Right ventricle myocardium inferior (tissue), 1 donor: ENCODE measurements around the gene RPL21. TPM values are rescaled to one million over a fixed set of nuclear protein-coding genes. Genes with fewer than 3 reads are reported as not detected.

Source experiments
- ATAC-seq: fragments of 200-7000 bp; cut with Tn5 transposase; one replicate; pipeline ENCODE4 v1.9.1; 2020; ENCODE audit warnings: mild to moderate bottlenecking, moderate library complexity
- DNase-seq: peaks from one replicate; pipeline ENCODE4 v3.0.0; 2021; ENCODE audit errors: missing footprints
- intact Hi-C: fragments of 100-400 bp; cut with DNase I; formaldehyde crosslinking; loops from one replicate; pipeline ENCODE4 v1.11.0; 2022
- total RNA-seq: library from RNA; stranded (reverse); fragmentation: NEBNext Ultra II Directional; extraction: Animal tissue kit (Norgen Biotek cat#: 25700); gene quantifications from one replicate; pipeline ENCODE4 v1.2.1, GENCODE V29; 2021
- donor health status: DM: no; HTN: yes; CAD: no; lungs with severe emphysema.

RPL21 gene
- total RNA-seq, 1 donor from 2014 or later = 782 TPM

DNA sequence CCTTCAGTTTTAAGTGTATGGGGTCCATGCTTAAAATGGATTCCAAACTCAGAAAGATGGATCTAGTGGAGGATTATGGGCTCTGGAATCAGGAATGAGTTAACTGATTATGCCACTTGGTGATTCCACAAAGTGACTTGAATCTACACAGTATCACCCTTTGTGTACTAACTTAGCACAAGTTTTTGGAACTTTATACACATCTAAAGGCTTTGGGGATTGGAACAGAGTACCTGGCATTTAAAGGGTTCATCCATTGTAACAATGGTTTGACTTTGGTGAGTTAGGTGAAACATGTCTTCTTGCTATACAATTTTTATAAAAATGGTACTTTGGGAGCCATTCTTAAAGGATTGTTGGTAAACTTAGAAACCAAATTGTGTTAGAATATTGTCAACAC, 1.1 kb downstream of the RPL21 start:
- DNase-seq = no peak
- intact Hi-C loops = no loop called here
- no peak for ATAC-seq

DNA sequence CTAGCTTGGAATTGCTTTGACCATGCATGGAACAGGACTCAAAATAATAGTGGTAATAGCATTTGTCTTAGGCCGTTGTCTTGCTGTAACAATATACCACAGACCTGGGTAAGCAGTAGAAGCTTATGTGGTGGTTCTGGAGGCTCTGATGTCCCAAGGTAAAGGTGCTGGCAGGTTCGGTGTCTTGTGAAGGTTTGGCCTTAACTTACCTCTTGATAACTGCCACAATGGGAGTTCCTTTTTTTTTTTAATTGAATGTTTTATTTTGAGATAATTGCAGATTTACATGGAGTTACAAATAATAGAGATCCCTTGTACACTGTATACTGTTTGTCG, 5.8 kb downstream of the RPL21 start:
- ATAC-seq (no peak), DNase-seq (no peak)
- intact Hi-C loops = no loop called here

DNA sequence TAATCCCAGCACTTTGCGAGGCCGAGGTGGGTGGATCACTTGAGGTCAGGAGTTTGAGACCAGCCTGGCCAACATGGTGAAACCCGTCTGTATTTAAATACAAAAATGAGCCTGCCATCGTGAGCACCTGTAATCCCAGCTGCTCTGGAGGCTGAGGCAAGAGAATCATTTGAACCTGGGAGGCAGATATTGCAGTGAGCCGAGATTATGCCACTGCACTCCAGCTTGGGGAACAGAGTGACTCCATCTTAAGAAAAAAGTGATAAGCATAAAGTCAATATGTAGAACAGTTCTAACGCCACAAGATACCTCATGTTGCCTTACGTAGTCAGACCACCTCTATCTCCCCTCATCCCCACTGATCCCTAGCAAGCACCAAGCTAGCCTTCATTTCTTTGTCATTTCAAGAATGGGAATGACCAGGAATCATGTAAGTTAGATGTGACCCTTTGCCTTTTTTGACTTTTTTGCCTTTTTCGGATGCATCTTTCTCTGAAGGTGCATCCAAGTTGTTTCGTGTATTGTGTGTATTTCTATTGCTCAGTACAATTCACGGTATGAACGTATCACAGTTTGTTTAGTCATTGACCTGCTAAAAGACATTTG, 6.4 kb downstream of the RPL21 start:
- intact Hi-C loops = no loop called here
- ATAC-seq = no peak

DNA sequence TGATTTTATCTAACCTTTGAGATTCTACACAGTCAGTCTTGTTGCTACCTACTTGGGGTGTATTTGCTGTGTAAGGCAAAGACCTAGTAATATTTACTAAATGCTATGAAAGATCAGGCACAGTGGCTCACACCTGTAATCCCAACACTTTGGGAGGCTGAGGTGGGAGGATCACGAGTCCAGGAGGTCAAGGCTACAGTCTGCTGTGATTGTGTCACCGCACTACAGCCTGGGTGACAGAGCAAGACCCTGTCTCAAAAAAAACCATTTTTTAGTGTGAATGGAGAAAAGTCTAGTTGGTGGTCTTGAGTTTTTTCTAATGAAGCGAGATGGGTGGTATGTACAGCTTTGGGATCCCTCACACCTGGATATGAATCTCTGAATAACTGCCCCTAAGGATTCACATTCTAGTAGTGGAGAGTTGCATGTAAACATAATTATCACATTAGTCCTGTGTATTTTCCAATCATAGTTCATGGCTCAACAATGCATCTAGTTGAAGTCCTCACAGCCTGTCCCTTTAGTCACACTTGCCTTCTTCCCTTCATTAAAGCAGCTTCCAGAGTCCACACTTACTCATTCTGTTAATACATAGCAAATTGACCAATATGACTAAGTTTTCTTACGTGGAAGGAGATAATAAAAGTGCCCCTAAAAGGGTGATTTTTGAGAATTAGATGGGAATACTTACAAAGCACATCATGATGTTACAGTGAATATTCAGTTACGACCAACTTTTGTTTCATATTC, 7.5 kb downstream of the RPL21 start:
- no peak for ATAC-seq
- DNase-seq = no peak
- intact Hi-C loops = no loop called here

More for the DNA sequence above, 6.4 kb downstream of the RPL21 start:
- no peak for DNase-seq

DNA sequence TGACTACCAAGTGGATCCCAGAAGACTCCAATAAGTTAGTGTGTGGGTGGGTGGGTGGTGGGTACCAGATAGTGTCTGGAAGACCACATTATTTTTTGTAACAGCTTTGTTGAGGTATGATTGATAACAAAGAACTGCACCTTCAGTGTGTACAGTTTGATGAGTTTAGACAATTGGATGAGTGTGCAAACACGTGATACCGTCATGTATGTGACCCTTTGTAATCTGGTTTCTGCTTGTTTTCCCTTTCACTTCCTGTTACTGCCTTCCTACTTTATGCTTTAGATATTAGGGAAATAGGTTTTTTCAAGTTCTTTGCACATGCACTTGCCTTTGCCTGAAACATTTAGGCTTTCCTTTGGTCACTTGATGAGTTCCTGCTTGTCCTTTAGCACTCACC, 8.5 kb downstream of the RPL21 start:
- no peak for ATAC-seq
- intact Hi-C loops = no loop called here

DNA sequence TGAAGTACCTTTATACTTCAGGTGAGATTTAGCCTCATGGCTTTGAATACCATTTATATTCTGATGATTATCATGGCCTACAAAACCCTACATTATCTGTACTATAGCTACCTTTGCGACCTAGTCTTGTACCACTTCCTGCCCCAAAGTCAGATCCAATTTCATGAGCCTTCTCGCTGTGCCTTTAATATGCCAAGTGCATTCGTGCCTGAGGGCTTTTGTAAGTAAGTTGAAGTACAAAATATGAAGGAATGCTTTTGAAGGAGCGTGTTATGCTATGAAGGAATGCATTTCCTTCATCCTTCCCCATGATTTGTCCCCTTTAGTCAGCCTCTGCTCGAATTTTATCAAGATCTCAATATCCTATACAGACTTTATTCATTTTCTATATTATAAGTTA, 10.0 kb downstream of the RPL21 start:
- DNase-seq = no peak
- ATAC-seq = no peak
- intact Hi-C loops = no loop called here

More for the DNA sequence above, 8.5 kb downstream of the RPL21 start:
- DNase-seq = no peak

DNA sequence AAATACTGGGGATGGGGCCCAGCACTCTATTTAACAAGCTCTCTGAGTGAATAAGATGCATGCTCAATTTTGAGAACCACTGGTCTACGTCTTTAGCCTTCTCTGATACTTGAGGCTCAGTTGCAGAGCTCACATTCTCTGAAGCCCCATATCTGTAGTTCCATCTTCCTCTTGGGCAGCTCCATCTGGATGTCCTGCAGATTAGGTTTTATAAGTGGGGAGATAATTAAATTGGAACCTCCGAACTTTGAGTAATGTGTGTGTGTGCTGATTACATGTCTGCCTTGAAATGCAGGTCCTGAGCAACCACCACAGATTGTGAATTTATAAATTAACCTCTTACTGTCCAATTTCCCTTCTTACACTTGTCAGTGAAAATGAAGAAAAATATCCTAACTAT, 12.1 kb downstream of the RPL21 start:
- ATAC-seq (no peak), DNase-seq (no peak)
- intact Hi-C loops = no loop called here

DNA sequence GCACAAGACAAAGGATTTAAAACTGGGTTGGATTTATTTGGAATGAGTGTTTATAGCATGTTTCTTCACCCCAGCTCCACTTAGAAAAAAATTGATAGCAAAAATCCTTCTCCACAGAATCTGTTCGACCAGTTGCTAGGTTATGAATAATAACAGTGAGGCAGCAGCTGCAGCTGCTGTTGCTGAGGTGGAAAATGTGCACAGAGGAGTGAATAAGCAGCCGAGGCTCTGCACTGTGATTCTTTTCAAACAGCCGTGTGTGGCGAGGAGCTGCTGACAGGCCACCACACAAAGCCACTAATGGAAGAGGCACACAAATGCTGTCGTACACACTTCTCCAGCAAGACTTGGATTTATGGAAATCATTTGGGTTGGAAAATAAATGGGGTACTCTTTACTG, 12.8 kb downstream of the RPL21 start:
- intact Hi-C loops = no loop called here
- peak; percentile 69 for ATAC-seq
- no peak for DNase-seq

DNA sequence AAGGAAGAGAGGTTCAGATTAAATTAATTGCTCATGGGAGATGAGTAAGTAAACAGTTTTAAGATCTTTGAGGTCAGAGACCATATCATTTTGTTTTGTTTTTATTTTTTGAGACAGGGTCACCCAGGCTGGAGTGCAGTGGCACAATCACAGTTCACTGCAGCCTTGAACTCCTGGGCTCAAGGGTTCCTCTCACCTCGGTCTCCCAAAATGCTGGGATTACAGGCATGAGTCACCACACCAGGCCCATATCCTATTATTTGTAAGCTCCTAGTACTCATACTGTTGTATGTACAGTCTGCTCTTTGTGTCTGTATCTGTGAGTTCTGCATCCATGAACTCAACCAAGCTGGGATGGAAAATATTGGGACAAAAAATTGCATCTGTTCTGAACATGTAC, 13.3 kb downstream of the RPL21 start:
- intact Hi-C loops = no loop called here
- ATAC-seq (no peak), DNase-seq (no peak)

DNA sequence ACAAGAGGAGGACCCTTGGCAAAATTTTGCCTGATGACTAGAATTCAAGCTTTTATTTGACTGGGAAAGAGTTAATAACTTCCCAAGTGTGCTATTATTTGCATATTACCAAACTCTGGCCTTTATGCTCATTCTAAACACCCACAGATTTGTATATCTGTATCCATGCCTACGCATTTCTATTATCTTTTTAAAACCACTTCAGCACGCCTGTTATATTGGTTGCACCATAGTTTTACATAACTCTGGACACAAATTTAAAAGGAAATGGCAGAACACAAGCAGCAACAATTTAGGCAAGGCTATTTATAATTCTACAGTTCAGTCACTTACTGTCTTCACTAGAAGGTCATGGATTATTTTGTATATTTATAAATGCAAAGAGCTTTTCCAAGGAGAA, 15.6 kb downstream of the RPL21 start:
- no peak for DNase-seq
- ATAC-seq = no peak
- intact Hi-C loops = no loop called here

DNA sequence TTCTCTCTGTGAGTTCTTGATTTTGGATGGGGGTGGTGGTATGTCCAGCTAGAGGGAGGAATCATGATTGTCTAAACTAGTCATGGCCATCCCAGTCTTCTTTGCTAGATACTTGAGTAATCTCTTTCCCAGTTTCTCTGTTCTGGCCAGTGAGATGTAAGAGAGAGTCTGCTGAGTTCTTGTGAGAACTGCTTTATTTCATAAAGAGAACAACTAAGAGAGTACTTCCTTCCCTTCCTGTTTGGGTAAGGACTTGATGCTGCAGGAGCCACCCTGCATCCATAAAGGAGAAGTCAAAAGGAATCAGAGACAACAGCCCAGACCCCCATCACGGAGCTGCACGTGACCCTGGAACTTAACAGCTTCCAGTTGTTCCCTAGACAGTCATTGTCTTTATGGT, 16.2 kb downstream of the RPL21 start:
- DNase-seq (no peak), ATAC-seq (no peak)
- intact Hi-C loops = no loop called here

DNA sequence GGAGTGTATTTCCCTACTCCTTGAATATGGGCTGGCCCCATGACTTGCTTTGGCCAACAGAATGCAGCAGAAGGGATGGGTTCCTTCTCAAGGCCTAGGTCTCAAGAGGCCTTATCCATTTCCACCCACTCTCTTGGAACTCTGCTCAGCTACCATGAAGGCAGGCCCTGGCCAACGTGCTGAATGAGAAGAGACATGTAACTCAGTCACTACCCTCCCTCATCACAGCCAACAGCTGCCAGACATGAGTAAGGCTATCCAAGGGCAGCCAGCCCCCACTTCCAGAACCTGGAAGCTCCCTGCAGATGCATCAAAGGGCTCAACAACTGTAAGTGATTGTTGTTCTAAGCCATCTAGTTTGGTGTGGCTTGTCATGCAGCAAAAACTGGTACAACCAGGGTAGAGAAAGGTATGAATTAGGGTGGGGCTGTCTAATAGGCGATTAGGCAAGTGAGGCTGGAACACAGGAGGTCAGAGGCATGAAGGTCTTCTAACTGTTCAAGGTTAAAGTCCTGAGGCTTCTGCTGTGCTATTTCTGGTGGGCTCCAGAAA, 17.8 kb downstream of the RPL21 start:
- intact Hi-C loops = no loop called here
- DNase-seq = no peak

DNA sequence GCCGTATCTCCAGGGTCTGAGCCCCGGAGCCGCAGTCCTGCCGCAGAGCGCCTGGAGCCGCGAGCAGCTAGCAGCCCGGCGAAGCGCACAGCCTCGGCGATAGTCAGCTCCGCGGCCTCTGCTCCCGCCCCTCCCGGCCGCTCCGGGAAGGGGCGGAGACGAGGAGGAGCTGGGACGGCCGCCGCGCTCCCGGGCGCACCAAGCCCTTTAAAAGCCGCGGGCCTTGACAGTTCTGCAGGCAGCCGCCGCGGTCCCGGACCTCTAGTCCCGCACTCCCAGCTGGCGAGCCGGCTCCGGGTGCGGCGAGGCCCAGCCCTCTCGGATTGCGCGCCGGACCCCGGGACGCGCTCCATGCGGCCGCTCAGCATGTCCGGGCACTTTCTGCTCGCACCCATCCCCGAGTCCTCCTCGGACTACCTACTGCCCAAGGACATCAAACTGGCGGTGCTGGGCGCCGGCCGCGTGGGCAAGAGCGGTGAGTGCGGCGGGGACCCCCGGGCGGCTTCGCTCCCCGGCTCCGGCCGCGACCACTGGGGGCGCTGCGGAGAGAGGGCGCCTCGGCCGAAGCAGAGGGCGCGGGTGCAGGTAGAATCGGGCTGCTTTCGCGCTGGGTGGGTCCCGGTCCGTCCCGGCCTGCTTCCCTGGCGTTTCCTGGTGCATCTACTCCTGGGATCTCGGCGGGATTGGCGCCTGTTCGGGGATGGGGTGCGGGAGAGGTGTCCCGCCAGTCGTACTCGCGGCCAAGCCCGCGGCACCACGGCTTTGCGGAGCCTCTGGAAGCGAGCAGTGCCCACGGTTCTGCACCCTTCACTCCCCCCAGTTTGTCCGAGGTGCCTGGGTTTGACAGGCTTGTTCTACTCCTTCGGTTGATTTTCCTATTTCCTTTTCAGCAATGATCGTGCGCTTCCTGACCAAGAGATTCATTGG, 19.5 kb downstream of the RPL21 start, which contains the start of gene RASL11A:
Gene RASL11A (plus strand): TSS at position 237 of the 927 bp plus-strand sequence. CDS start 115 bp downstream, at position 352.
- ATAC-seq (peak; percentile 96), DNase-seq (peak; percentile 93)
- intact Hi-C loops = loop anchor here (1.0 to 5.0 kb wide), 2 partner anchors 20 to 86 kb away; partner anchors contain the start of gene RPL21

More for the DNA sequence above, 17.8 kb downstream of the RPL21 start:
- no peak for ATAC-seq

DNA sequence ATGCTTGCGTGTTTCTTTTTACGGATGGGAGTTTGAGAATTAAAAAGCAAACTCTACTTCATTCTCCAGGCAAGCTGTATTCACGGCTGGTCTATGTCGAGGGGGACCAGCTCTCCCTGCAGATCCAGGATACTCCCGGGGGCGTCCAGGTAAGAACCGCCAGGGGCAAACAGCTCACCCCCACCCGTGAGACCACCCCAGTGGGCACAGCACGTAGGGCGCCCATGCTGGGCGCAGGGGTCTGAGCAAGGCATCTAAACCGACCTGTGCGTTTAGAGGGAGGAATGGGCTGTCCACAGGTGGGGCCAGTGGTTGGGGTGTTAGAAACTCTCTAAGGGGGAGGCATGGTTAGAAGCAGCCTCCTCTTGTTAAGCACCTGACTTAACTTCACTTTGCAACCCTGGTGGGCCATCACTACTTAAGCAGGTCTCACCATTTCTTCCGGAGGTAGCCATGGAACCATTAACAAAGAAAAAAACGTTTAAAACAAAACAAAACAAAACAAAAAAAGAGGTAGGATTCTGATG, 20.3 kb downstream of the RPL21 start:
- no peak for DNase-seq
- intact Hi-C loops = loop anchor here (5.0 kb wide), 1 partner anchor 86 kb away; no protein-coding TSS in a partner anchor

DNA sequence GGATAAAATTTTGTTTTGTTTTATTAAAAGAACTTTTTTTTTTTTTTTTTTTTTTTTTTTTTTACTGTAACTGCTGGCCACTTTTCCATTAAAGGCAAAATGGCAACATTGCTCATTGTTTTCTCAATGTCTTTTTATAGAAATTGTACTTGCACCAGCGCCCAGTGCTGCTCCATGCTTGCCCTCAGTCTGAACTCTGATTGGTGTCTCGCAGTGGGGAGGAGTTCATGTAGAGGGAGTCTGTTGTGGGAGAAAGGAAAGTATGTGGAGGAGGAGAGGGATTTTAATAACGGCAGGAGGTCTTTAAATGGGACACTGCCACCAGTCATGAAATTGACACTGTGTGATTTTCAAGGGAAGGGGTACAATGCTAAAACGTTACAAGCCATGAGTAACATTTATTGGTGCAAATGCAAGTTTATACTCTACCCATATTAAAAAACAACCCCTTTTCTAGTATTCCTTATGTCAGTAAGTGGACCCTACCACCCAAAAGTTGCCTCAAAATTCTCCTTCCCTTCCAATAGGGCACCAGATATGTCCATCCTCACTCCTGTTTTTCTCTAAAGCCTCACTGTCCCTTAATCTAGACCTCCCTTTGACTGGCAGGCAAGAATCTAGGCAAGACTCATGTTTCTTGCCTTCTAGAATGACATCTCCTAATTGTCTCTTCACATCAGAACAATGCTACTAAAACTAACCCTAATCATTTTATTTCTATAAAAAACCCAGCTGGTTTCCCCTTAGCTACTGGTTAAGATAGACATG, 22.5 kb downstream of the RPL21 start:
- DNase-seq (no peak), ATAC-seq (no peak)
- intact Hi-C loops = loop anchor here (5.0 kb wide), 1 partner anchor 83 kb away; no protein-coding TSS in a partner anchor

More for the DNA sequence above, 20.3 kb downstream of the RPL21 start:
- ATAC-seq = no peak

DNA sequence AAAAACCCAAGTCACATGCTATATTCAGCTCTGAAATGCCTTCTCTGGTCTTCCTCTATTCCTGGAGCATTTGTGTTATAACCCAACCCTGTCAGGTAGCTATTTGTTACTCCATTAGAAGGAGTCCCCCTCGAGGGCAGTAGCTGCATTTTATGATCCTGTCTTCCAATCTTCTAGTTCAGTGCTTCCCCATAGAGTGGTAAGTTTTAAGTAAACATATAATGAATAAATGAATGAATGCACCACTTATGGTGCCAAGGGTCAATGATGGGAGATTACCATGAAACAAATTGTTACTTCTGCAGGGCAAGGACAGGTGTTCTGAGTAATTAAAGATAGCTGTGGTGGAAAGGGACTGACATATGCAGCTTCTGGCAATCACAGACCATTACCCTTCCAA, 23.3 kb downstream of the RPL21 start:
- intact Hi-C loops = loop anchor here (5.0 kb wide), 1 partner anchor 83 kb away; no protein-coding TSS in a partner anchor
- ATAC-seq = no peak

DNA sequence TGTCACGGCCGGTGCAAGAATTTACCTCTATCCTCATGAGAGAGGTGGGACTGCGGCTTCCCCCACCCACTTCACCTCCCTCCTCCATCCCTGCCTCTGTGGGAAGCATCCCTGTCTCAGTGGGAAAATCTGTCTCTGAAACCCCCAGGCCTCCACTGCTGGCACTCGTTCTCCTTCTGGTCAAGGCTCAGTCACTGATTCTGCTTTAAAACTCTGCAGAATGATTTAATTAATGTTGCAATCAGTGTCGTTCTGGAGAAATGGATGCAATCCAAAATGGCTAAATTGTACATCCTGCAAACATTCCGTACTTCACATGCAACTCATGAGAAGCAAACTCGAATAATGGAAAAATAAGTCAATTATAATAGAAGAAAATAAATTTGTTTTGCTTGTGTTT, 24.8 kb downstream of the RPL21 start:
- intact Hi-C loops = no loop called here
- DNase-seq (no peak), ATAC-seq (peak; percentile 24)

More for the DNA sequence above, 23.3 kb downstream of the RPL21 start:
- no peak for DNase-seq

DNA sequence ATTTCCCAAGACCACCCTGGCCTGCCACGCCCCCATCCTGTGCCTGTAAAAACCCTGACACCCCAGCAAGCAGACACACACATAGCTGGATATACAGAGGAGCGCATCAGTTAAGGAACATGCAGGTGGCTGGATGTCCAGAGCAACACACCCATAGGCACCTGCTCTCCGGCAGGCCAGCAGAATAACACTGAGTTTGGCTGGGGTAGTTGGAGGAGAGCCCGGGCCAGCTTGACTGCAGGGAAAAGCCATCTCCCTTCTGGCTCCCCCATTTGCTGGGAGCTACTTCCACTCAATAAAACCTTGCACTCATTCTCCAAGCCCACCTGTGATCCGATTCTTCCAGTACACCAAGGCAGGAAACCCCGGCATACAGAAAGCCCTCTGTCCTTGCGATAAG, 28.1 kb downstream of the RPL21 start:
- intact Hi-C loops = no loop called here
- DNase-seq = no peak
- no peak for ATAC-seq
